Osteocyte (in vitro differentiated cells): ENCODE data around the gene FAM209B. TPM values are rescaled to one million over a fixed set of nuclear protein-coding genes. Genes with fewer than 3 reads are reported as not detected.

ENCODE experiments used
- DNase-seq: peaks from one replicate; pipeline ENCODE4 v3.0.0; 2021; ENCODE audit warnings: mixed read lengths; ENCODE audit not compliant: unreplicated experiment; ENCODE audit errors: extremely low spot score
- H3K27ac Mint-ChIP-seq: one replicate; pipeline ENCODE4 v1.8.0; 2021; ENCODE audit warnings: mild to moderate bottlenecking, mixed read lengths; ENCODE audit not compliant: unreplicated experiment
- H3K27me3 Mint-ChIP-seq: one replicate; pipeline ENCODE4 v1.8.0; 2021; ENCODE audit warnings: mixed read lengths; ENCODE audit not compliant: unreplicated experiment
- H3K36me3 Mint-ChIP-seq: one replicate; pipeline ENCODE4 v1.8.0; 2021; ENCODE audit warnings: mixed read lengths; ENCODE audit not compliant: unreplicated experiment
- H3K4me1 Mint-ChIP-seq: one replicate; pipeline ENCODE4 v1.8.0; 2021; ENCODE audit warnings: mixed read lengths; ENCODE audit not compliant: unreplicated experiment
- H3K4me3 Mint-ChIP-seq: one replicate; pipeline ENCODE4 v1.8.0; 2021; ENCODE audit warnings: mild to moderate bottlenecking, moderate library complexity, mixed read lengths; ENCODE audit not compliant: unreplicated experiment
- H3K9me3 Mint-ChIP-seq: one replicate; pipeline ENCODE4 v1.8.0; 2021; ENCODE audit warnings: mixed read lengths; ENCODE audit not compliant: unreplicated experiment
- total RNA-seq: library from RNA; stranded (reverse); gene quantifications from 2 replicates; pipeline ENCODE4 v1.2.1, GENCODE V29; 2021
- TF ChIP-seq, protein P1 (sequence below): fragments of 200-600 bp; sonication (generic); IDR thresholded peaks from 2 replicates; pipeline ENCODE4 v1.5.0; 2021; ENCODE audit warnings: antibody characterized with exemption, mild to moderate bottlenecking, moderate library complexity

Gene FAM209B
- total RNA-seq, 1 donor from 2014 or later = not detected

DNA sequence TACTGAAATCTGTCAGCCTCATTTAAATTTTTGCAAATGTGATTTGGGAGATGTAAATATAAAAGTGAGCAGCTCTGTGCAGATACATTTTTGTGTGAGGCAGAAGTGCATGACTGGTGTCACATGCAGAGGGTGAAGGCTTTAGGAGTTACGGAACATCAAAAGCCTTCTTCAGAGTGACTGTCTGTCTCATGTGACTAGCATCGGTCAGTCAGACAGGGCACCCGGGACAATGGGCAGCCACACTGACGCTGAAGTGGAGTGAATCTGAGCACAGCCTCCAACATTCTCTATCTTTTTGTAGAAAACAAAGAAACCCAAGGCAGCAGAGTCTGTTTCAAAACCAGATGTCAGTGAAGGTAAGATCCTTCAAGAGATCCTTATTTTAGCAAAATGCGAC is 16.4 kb upstream of the FAM209B start:
- peaks cover 1% of the 10 kb centered on the region for H3K4me1 Mint-ChIP-seq
- H3K9me3 Mint-ChIP-seq = peaks cover 10% of the 10 kb centered on the region
- peaks cover 45% of the 10 kb centered on the region for H3K36me3 Mint-ChIP-seq
- no peak overlapping the region for H3K4me3 Mint-ChIP-seq
- TF ChIP-seq, protein P1, sequence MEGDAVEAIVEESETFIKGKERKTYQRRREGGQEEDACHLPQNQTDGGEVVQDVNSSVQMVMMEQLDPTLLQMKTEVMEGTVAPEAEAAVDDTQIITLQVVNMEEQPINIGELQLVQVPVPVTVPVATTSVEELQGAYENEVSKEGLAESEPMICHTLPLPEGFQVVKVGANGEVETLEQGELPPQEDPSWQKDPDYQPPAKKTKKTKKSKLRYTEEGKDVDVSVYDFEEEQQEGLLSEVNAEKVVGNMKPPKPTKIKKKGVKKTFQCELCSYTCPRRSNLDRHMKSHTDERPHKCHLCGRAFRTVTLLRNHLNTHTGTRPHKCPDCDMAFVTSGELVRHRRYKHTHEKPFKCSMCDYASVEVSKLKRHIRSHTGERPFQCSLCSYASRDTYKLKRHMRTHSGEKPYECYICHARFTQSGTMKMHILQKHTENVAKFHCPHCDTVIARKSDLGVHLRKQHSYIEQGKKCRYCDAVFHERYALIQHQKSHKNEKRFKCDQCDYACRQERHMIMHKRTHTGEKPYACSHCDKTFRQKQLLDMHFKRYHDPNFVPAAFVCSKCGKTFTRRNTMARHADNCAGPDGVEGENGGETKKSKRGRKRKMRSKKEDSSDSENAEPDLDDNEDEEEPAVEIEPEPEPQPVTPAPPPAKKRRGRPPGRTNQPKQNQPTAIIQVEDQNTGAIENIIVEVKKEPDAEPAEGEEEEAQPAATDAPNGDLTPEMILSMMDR = no peak
- H3K27me3 Mint-ChIP-seq = no peaks in the 10 kb centered on the region
- no peak for DNase-seq
- no peak overlapping the region for H3K27ac Mint-ChIP-seq

DNA sequence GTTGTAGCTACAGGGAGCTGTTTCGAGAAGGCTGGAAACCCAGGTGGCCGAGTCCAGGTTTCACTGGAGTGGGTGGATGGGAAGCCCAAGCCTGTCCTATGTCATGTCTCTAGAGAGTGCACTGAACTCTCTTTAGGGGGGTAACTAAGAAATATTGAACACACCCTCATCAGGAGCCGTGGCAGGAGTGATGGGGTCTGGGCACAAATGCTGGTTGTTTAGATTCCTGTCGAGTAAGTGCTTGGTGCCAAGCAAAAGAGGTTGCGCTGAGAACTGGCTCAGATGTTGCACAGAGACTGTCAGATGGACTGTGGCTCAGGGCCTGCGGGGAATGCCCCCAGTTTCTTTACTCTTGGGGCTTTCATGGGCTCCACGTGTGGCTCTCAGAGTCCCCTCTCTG is 15.8 kb upstream of the FAM209B start:
- H3K27me3 Mint-ChIP-seq = no peaks in the 10 kb centered on the region
- no peak overlapping the region for H3K4me3 Mint-ChIP-seq
- H3K27ac Mint-ChIP-seq = no peak overlapping the region
- TF ChIP-seq, protein P1 = no peak
- no peak for DNase-seq
- H3K36me3 Mint-ChIP-seq = peaks cover 43% of the 10 kb centered on the region
- H3K9me3 Mint-ChIP-seq = peaks cover 10% of the 10 kb centered on the region
- peaks cover 1% of the 10 kb centered on the region for H3K4me1 Mint-ChIP-seq

DNA sequence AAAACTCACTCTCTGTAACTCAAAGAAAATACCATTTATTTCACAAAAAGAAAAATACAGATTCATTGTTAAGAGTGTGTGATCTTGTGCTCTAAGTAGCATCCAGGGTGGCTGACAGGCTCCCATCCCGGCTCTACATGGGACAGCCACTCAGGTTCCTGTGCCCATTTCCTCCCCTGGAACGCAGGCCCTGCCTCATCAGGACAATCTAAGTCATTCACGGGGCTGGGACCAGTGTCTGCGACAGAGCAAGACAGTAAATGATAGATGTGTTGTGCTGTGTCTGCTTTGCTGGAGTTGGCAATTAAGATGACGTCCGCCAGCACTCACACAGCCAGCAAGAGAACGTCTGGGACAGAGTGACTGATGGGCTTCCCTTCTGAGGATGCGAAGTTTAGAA is 15.4 kb upstream of the FAM209B start:
- TF ChIP-seq, protein P1 = no peak
- Mint-ChIP-seq H3K36me3 (peaks cover 43% of the 10 kb centered on the region), H3K4me1 (peaks cover 1% of the 10 kb centered on the region), H3K27ac (no peak overlapping the region), H3K9me3 (peaks cover 10% of the 10 kb centered on the region), H3K4me3 (no peak overlapping the region), H3K27me3 (no peaks in the 10 kb centered on the region)
- DNase-seq = no peak

DNA sequence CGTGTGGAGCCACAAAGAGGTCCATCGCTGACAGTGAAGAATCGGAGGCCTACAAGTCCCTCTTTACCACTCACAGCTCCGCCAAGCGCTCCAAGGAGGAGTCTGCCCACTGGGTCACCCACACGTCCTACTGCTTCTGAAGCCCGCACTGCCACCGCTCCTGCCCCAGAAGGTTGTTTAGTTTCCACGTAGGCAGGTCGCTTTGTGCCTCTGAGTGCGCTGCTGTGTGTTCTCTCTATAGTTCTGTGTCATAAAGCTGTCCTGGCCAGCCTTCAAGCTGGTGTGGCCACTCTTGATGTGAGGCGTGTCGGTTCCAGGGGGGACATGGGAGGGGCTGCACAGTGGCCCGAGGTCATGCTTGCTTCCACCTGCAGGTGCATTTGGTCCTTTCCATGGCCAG is 14.9 kb upstream of the FAM209B start:
- TF ChIP-seq, protein P1 = no peak
- H3K4me1 Mint-ChIP-seq = peaks cover 1% of the 10 kb centered on the region
- no peak overlapping the region for H3K27ac Mint-ChIP-seq
- H3K4me3 Mint-ChIP-seq = no peak overlapping the region
- DNase-seq = no peak
- peaks cover 43% of the 10 kb centered on the region for H3K36me3 Mint-ChIP-seq
- H3K27me3 Mint-ChIP-seq = no peaks in the 10 kb centered on the region
- peaks cover 10% of the 10 kb centered on the region for H3K9me3 Mint-ChIP-seq

DNA sequence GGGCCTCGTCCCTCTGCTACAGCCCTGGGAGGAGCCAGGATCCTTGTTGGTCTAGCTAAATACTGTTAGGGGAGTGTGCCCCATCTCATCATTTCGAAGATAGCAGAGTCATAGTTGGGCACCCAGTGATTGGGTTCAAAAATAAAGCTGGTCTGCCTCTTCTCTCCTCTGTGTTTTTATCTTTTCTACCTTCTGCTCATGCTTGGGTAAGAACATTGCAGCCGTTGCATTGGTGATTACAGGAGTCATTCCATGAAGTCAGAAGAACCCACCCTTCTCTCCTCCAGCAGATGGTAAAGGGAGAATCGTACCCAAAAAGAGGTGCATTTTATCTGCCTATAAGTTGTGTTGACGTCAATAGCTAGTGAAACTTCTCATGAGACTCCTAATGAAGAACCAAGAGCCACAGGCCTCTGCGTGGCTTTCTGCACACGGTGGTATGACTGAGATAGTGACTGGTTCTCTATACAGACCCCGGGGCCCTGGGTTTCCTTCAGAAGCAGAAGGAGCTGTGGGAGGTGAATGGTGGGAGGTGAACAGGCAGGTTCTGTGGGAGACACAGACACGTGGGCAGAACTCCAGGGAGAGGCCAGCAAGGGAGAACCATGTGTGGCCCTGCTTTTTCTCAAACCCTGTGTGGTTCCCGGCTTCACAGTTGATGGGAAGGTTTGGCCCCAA is 14.2 kb upstream of the FAM209B start:
- DNase-seq = no peak
- peaks cover 43% of the 10 kb centered on the region for H3K36me3 Mint-ChIP-seq
- H3K4me1 Mint-ChIP-seq = peaks cover 1% of the 10 kb centered on the region
- no peak overlapping the region for H3K4me3 Mint-ChIP-seq
- TF ChIP-seq, protein P1 = no peak
- peaks cover 10% of the 10 kb centered on the region for H3K9me3 Mint-ChIP-seq
- no peak overlapping the region for H3K27ac Mint-ChIP-seq
- no peaks in the 10 kb centered on the region for H3K27me3 Mint-ChIP-seq
